Kidney (tissue), 14 donors: Measurements from ENCODE around the gene RASAL1. TPM values are rescaled to one million over a fixed set of nuclear protein-coding genes. Genes with fewer than 3 reads are reported as not detected.

ENCODE experiments used
- DNase-seq, 5 donors: peaks; one replicate each; pipeline ENCODE4 v3.0.0-alpha.2; 2013 to 2020
- FAIRE-seq: peaks from 2 replicates; lab custom pipeline; 2012; peaks lifted over from hg19 to GRCh38; lab: Jason Lieb, UNC
- H3K27ac ChIP-seq, 2 donors: one replicate each; pipeline ENCODE4 v1.7.0; 2013; ENCODE audit warnings: low read depth in 2 of 2, low read length in 2 of 2, inconsistent platforms in 1 of 2
- H3K27me3 ChIP-seq: one replicate; pipeline ENCODE4 v1.7.1; 2013; ENCODE audit warnings: low read length, inconsistent platforms; ENCODE audit not compliant: control insufficient read depth, insufficient read depth
- H3K36me3 ChIP-seq, 3 donors: one replicate each; pipeline versions ENCODE4 v1.7.0 to v1.7.1; 2013; ENCODE audit warnings: low read length in 3 of 3, control low read depth in 1 of 3, inconsistent platforms in 1 of 3; ENCODE audit not compliant: insufficient read depth in 3 of 3, control insufficient read depth in 2 of 3
- H3K4me1 ChIP-seq, 3 donors: one replicate each; pipeline versions ENCODE4 v1.7.0 to v1.7.1; 2013; ENCODE audit warnings: low read length in 3 of 3, inconsistent platforms in 1 of 3, low read depth in 1 of 3; ENCODE audit not compliant: control insufficient read depth in 2 of 3, insufficient read depth in 2 of 3
- H3K4me3 ChIP-seq, 3 donors: one replicate each; pipeline versions ENCODE4 v1.7.0 to v1.8.1; 2013; ENCODE audit warnings: low read length in 3 of 3, control low read depth in 1 of 3, inconsistent platforms in 1 of 3
- H3K9ac ChIP-seq, 3 donors: one replicate each; pipeline versions ENCODE4 v1.7.0 to v1.7.1; 2013; ENCODE audit warnings: low read length in 3 of 3, control low read depth in 1 of 3, inconsistent platforms in 1 of 3
- H3K9me3 ChIP-seq, 3 donors: one replicate each; pipeline versions ENCODE4 v1.7.0 to v1.7.1; 2013; ENCODE audit warnings: low read length in 3 of 3, control low read depth in 1 of 3, inconsistent platforms in 1 of 3; ENCODE audit not compliant: control insufficient read depth in 2 of 3, insufficient read depth in 1 of 3
- CTCF ChIP-seq: IDR thresholded peaks from 3 replicates; pipeline ENCODE4 v1.5.1; 2012; ENCODE audit warnings: mild to moderate bottlenecking, moderate library complexity, borderline replicate concordance; ENCODE audit not compliant: insufficient read depth; ENCODE audit errors: extremely low read depth
- intact Hi-C: fragments of 100-400 bp; cut with DNase I; formaldehyde crosslinking; loops from one replicate; pipeline ENCODE4 v1.11.1; 2022
- polyA plus RNA-seq: library from polyadenylated mRNA; stranded (reverse); fragments of 350-450 nt; fragmentation: Illumina TruSeq; extraction: RNeasy Lipid Tissue Mini Kit (QIAGEN cat#74804); gene quantifications from one replicate; pipeline ENCODE4 v1.2.3, GENCODE V29; 2014; ENCODE audit warnings: low read depth, low replicate concordance; ENCODE audit not compliant: insufficient read depth
- total RNA-seq: library from RNA; stranded (reverse); fragmentation: NEBNext Ultra II Directional; extraction: Animal tissue kit (Norgen Biotek cat#: 25700); gene quantifications from one replicate; pipeline ENCODE4 v1.2.1, GENCODE V29; 2021
- donor health status: control.
- donor health status: control.
- donor health status: control.
- donor health status: control.
- donor health status: control.
- donor health status: DM: yes; HTN: yes; CAD: no.
- donor health status: Normal renal cell carcinoma (clear cell type).

RASAL1 gene
- total and polyA plus RNA-seq, 2 donors from 2014 or later: 23.5 to 58.3 TPM

- no peak for DNase-seq
- intact Hi-C loops: no loop called here
- H3K4me3 ChIP-seq: no peak overlapping the region
- H3K9me3 ChIP-seq: peaks cover 0 to 4% (median 0%) of the 10 kb centered on the region in 3 donors
- no peak overlapping the region for H3K27ac ChIP-seq
- no peak overlapping the region for H3K9ac ChIP-seq
- peaks cover 2% of the 10 kb centered on the region for H3K27me3 ChIP-seq
- no peak for FAIRE-seq
- no peak for TF ChIP-seq CTCF
- no peaks in the 10 kb centered on the region for H3K36me3 ChIP-seq
- H3K4me1 ChIP-seq: peaks cover 0 to 7% (median 0%) of the 10 kb centered on the region in 3 donors
Observed at GRCh38 chr12:113151655-113152054, 16.1 kb upstream of the RASAL1 start.

- peaks cover 2% of the 10 kb centered on the region for H3K27me3 ChIP-seq
- no peaks in the 10 kb centered on the region for H3K36me3 ChIP-seq
- DNase-seq (peak; percentile 94 to 98 (median 96)), FAIRE-seq (no peak)
- peak within 1 kb of the TSS in 1 of 2 donors; percentile 4 for H3K27ac ChIP-seq
- intact Hi-C loops: no loop called here
- no peak for TF ChIP-seq CTCF
- no peak within 1 kb of the TSS for H3K4me3 ChIP-seq
- peaks cover 0 to 4% (median 0%) of the 10 kb centered on the region in 3 donors for H3K9me3 ChIP-seq
- peaks cover 0 to 7% (median 0%) of the 10 kb centered on the region in 3 donors for H3K4me1 ChIP-seq
- H3K9ac ChIP-seq: no peak within 1 kb of the TSS
Observed at GRCh38 chr12:113149361-113150150, 14.0 kb upstream of the RASAL1 start, which contains the start of gene CFAP73. CFAP73 (plus strand) TSS chr12:113149724; CDS start chr12:113149858, 134 bp downstream.

GRCh38 chr12:113146999-113147398 is 11.4 kb upstream of the RASAL1 start:
- intact Hi-C loops: no loop called here
- Histone ChIP-seq H3K4me3 (no peak overlapping the region), H3K36me3 (no peaks in the 10 kb centered on the region), H3K9ac (no peak overlapping the region), H3K27me3 (no peaks in the 10 kb centered on the region), H3K4me1 (peaks cover 0 to 6% (median 0%) of the 10 kb centered on the region in 3 donors), H3K27ac (no peak overlapping the region), H3K9me3 (peaks cover 0 to 4% (median 0%) of the 10 kb centered on the region in 3 donors)
- TF ChIP-seq CTCF: no peak
- no peak for DNase-seq
- no peak for FAIRE-seq
